Endothelial cell of umbilical vein (primary cell): ENCODE results near the gene ATXN2. TPM values are rescaled to one million over a fixed set of nuclear protein-coding genes. Genes with fewer than 3 reads are reported as not detected.

Experiments
- BruUV-seq: library from RNA; stranded (reverse); fragments of 400-500 nt; replicated peaks from 2 replicates; lab custom pipeline; 2021; lab: Mats Ljungman, UMichigan
- CTCF ChIA-PET: fragments of 300-600, 350-600 bp; sonication (Branson Sonifier 250); formaldehyde crosslinking; loops from one replicate; lab custom pipeline; 2021; ENCODE audit warnings: antibody characterized with exemption, inconsistent platforms; lab: Charles Lee
- POLR2A ChIA-PET: fragments of 300-600, 350-600 bp; sonication (Branson Sonifier 250); formaldehyde crosslinking; loops from one replicate; lab custom pipeline; 2021; ENCODE audit warnings: antibody characterized with exemption, inconsistent platforms; lab: Charles Lee
- DNase-seq: peaks from one replicate; pipeline ENCODE4 v3.0.0-alpha.2; 2011; ENCODE audit warnings: low read depth, low spot score
- FAIRE-seq: peaks from 2 replicates; lab custom pipeline; 2011; peaks lifted over from hg19 to GRCh38; lab: Jason Lieb, UNC
- H2AFZ ChIP-seq: 2 replicates; pipeline ENCODE4 v1.6.0; 2012; ENCODE audit warnings: low read depth, low read length, control low read depth, inconsistent platforms
- H3K27ac ChIP-seq: 2 replicates; pipeline ENCODE4 v1.5.1; 2011; ENCODE audit warnings: low read depth, mild to moderate bottlenecking, control low read depth, low read length, moderate library complexity; ENCODE audit not compliant: insufficient read depth
- H3K27me3 ChIP-seq, 2 experiments: 2 replicates each; pipeline versions ENCODE4 v1.6.0 to v1.6.1; 2011; ENCODE audit warnings: low read length in 2 of 2, mixed read lengths in 1 of 2; ENCODE audit not compliant: control insufficient read depth in 2 of 2, insufficient read depth in 2 of 2
- H3K36me3 ChIP-seq, 2 experiments: 2 replicates in 1 of 2; 3 replicates in 1 of 2; pipeline ENCODE4 v1.5.1; 2011; ENCODE audit warnings: low read length in 2 of 2, mild to moderate bottlenecking in 1 of 2, moderate library complexity in 1 of 2; ENCODE audit not compliant: control insufficient read depth in 2 of 2, insufficient read depth in 2 of 2; ENCODE audit errors: extremely low read depth in 1 of 2
- H3K4me1 ChIP-seq: 3 replicates; pipeline ENCODE4 v1.5.1; 2011; ENCODE audit warnings: mild to moderate bottlenecking, low read length; ENCODE audit not compliant: control insufficient read depth, insufficient read depth; ENCODE audit errors: extremely low read depth
- H3K4me2 ChIP-seq: 2 replicates; pipeline ENCODE4 v1.6.1; 2011; ENCODE audit warnings: low read length, control low read depth, mixed read lengths; ENCODE audit not compliant: insufficient read depth
- H3K4me3 ChIP-seq, 3 experiments: fragments of 200-600 bp in 1 of 3; sonication (generic), shearing (Covaris generic) in 1 of 3; replicated peaks in 1 of 3; 2 replicates each; pipeline ENCODE4 v1.5.1; 2011 to 2016; ENCODE audit warnings: control low read depth in 3 of 3, low read length in 3 of 3, mild to moderate bottlenecking in 2 of 3, inconsistent platforms in 1 of 3, low read depth in 1 of 3, moderate library complexity in 1 of 3; ENCODE audit not compliant: insufficient read depth in 1 of 3
- H3K79me2 ChIP-seq: 2 replicates; pipeline ENCODE4 v1.6.0; 2012; ENCODE audit warnings: low read length, inconsistent platforms; ENCODE audit not compliant: control insufficient read depth, insufficient read depth
- H3K9ac ChIP-seq: replicated peaks from 2 replicates; pipeline ENCODE3; 2011; ENCODE audit warnings: low read length, control low read depth; ENCODE audit not compliant: insufficient read depth; ENCODE audit errors: extremely low read depth
- H3K9me1 ChIP-seq: replicated peaks from 3 replicates; pipeline ENCODE4 v1.6.0; 2011; ENCODE audit warnings: mild to moderate bottlenecking, low read length; ENCODE audit not compliant: control insufficient read depth, insufficient read depth; ENCODE audit errors: extremely low read depth
- H3K9me3 ChIP-seq: replicated peaks from 2 replicates; pipeline ENCODE4 v1.5.1; 2012; ENCODE audit warnings: low read length, inconsistent platforms; ENCODE audit not compliant: control insufficient read depth, insufficient read depth
- H4K20me1 ChIP-seq: replicated peaks from 2 replicates; pipeline ENCODE3; 2011; ENCODE audit warnings: mild to moderate bottlenecking, low read length; ENCODE audit not compliant: control insufficient read depth, insufficient read depth; ENCODE audit errors: extremely low read depth
- EZH2 ChIP-seq: IDR thresholded peaks from 2 replicates; pipeline ENCODE4 v1.6.1; 2012; ENCODE audit warnings: borderline replicate concordance, low read depth, mild to moderate bottlenecking, moderate library complexity, low read length, inconsistent platforms; ENCODE audit not compliant: severe bottlenecking
- FOS ChIP-seq: IDR thresholded peaks from 2 replicates; pipeline ENCODE4 v1.6.1; 2011; ENCODE audit warnings: mild to moderate bottlenecking, low read length, moderate library complexity, borderline replicate concordance; ENCODE audit not compliant: insufficient read depth
- GATA2 ChIP-seq: IDR thresholded peaks from 2 replicates; pipeline ENCODE4 v1.7.0; 2011; ENCODE audit warnings: low read depth, mild to moderate bottlenecking, moderate library complexity, mixed read lengths, low read length; ENCODE audit not compliant: insufficient read length, insufficient read depth
- JUN ChIP-seq: IDR thresholded peaks from 2 replicates; pipeline ENCODE4 v1.6.1; 2011; ENCODE audit warnings: borderline replicate concordance, low read depth; ENCODE audit not compliant: insufficient read length, insufficient read depth
- MYC ChIP-seq: IDR thresholded peaks from one replicate; pipeline ENCODE4 v1.6.1; 2011; ENCODE audit warnings: mild to moderate bottlenecking, low read depth, low read length
- POLR2A ChIP-seq: IDR thresholded peaks from 2 replicates; pipeline ENCODE4 v1.6.1; 2012; ENCODE audit warnings: low read depth, mild to moderate bottlenecking, control low read depth, low read length
- POLR2AphosphoS5 ChIP-seq: IDR thresholded peaks from 2 replicates; pipeline ENCODE4 v1.6.1; 2012; ENCODE audit warnings: low read depth, mild to moderate bottlenecking, control low read depth, low read length, moderate library complexity; ENCODE audit not compliant: insufficient read depth
- dilution Hi-C: fragments of 300-500 bp; cut with MboI; formaldehyde crosslinking; loops from one replicate; pipeline ENCODE4 v1.15.0; 2019; ENCODE audit warnings: low sequenced_read_pairs; ENCODE audit not compliant: extremely low pct_ligation_motif_present
- intact Hi-C: fragments of 100-400 bp; cut with micrococcal nuclease; formaldehyde crosslinking; loops from one replicate; pipeline ENCODE4 v1.10.0; 2022
- polyA plus RNA-seq, 4 experiments: library from polyadenylated mRNA; depleted of rRNA in 3 of 4; stranded (reverse) in 3 of 4; unstranded in 1 of 4; fragments of >200 nt; gene quantifications; 2 replicates each; pipeline versions ENCODE4 v1.2.1 to v1.2.3, GENCODE V29; 2011 to 2012; ENCODE audit warnings: missing spikeins in 1 of 4
- total RNA-seq: library from RNA; stranded (reverse); gene quantifications from 2 replicates; pipeline ENCODE4 v1.2.3, GENCODE V29; 2021
- TF ChIP-seq, protein P1 (sequence below): IDR thresholded peaks from 2 replicates; pipeline ENCODE4 v1.6.1; 2011; ENCODE audit not compliant: insufficient read depth, insufficient read length
- TF ChIP-seq, protein P2 (sequence below), 2 donors: IDR thresholded peaks; 1 replicate in 1 of 2; 2 replicates in 1 of 2; pipeline ENCODE4 v1.5.1; 2011; ENCODE audit warnings: low read length in 2 of 2, mild to moderate bottlenecking in 2 of 2, moderate library complexity in 2 of 2, control low read depth in 1 of 2, inconsistent platforms in 1 of 2, low read depth in 1 of 2; ENCODE audit not compliant: insufficient read depth in 1 of 2; ENCODE audit errors: extremely low read depth in 1 of 2

The ATXN2 gene
- total and polyA plus RNA-seq, 2 donors (not counting 3 experiments of a cell fraction or from before 2014, with no cell fraction given) = 58.9 to 86.7 TPM

DNA sequence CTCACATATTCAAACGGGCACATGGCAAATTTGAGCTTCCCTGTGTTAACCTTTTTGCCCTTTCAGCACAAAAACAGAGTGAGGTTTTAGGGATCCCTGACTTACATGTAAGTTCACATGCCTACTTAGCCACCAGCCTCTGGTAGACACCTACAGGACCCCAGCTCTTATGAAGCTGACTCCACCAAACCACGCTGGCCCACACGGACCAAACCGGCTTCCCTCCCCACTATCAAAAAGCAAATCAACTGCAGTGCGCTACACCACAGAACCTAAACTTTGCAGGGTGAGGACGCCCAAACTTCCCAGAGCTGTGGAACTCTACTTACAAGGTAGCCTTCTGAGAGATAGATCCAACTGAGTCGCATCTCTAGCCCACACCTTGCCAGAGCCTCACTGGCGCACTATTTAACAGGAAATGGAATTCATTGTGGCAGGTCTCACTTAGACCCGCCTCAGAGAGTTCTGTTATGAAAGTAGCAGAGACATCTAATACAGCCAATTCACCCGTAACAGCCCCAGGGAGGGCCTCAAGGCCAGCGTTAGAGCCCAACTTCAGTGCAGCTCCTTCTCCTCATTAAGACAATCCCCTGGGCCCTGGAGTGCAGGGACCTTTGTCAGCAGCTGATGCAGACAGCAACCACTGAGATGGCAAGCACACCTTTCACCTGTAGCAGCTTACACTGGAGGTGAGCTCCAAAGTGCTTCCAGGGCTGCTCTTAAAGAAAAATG lies 144.2 kb downstream of the ATXN2 start:
- intact Hi-C loops = loop anchor here (5.0 kb wide), 1 partner anchor 72 kb away; no protein-coding TSS in a partner anchor
- H4K20me1 ChIP-seq = no peaks in the 10 kb centered on the region
- TF ChIP-seq FOS = no peak
- no peak for TF ChIP-seq MYC
- TF ChIP-seq, protein P1, sequence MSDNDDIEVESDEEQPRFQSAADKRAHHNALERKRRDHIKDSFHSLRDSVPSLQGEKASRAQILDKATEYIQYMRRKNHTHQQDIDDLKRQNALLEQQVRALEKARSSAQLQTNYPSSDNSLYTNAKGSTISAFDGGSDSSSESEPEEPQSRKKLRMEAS = no peak
- no peak for TF ChIP-seq EZH2
- no peak overlapping the region for H3K4me3 ChIP-seq
- dilution Hi-C loops = no loop called here
- H3K9me1 ChIP-seq = no peaks in the 10 kb centered on the region
- ChIA-PET POLR2A (interaction anchor here (0.6 kb wide), 1 partner anchor 58 kb away, joined by 4 read pairs; no protein-coding TSS in a partner anchor), CTCF (interaction anchor here (1.3 to 16.4 kb wide), 3 partner anchors 25 to 86 kb away, joined by 3 to 464 read pairs (median 3); no protein-coding TSS in a partner anchor)
- H3K4me1 ChIP-seq = peaks cover 7% of the 10 kb centered on the region
- H3K27ac ChIP-seq = no peak overlapping the region
- no peaks in the 10 kb centered on the region for H3K27me3 ChIP-seq
- no peak overlapping the region for H2AFZ ChIP-seq
- H3K9me3 ChIP-seq = no peaks in the 10 kb centered on the region
- H3K9ac ChIP-seq = no peak overlapping the region
- BruUV-seq = no TSS peak
- no peak for FAIRE-seq
- no peak overlapping the region for H3K4me2 ChIP-seq
- H3K79me2 ChIP-seq = peaks cover 3% of the 10 kb centered on the region
- H3K36me3 ChIP-seq = peaks cover 10 to 40% of the 10 kb centered on the region in 2 experiments
- no peak for DNase-seq

DNA sequence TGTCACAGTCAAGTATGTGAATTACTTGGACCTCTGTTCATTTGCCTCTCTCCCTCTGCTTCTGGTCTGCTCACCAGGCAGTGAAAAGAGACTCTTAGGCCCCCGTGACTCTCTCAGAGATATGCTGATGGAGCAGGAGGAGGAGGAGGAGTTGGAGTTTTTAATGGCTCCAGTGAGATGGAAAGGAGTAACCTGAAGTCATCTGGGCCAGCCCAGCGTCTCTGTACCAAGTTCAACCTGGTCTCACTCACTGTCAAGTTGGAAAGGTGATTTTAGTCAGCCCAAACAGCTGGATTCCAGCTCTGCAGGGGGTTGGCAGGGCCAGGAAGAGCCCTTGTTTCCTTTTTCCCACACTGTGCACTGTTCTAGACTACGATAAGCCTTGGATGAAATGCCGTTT lies 144.8 kb downstream of the ATXN2 start:
- intact Hi-C loops = loop anchor here (5.0 kb wide), 1 partner anchor 73 kb away; no protein-coding TSS in a partner anchor
- Histone ChIP-seq H2AFZ (no peak overlapping the region), H4K20me1 (no peaks in the 10 kb centered on the region)

More for the DNA sequence above, 144.8 kb downstream of the ATXN2 start:
- TF ChIP-seq GATA2 (no peak), MYC (no peak), JUN (no peak), EZH2 (no peak), POLR2A (no peak), POLR2AphosphoS5 (no peak), FOS (no peak)
- TF ChIP-seq, protein P2, sequence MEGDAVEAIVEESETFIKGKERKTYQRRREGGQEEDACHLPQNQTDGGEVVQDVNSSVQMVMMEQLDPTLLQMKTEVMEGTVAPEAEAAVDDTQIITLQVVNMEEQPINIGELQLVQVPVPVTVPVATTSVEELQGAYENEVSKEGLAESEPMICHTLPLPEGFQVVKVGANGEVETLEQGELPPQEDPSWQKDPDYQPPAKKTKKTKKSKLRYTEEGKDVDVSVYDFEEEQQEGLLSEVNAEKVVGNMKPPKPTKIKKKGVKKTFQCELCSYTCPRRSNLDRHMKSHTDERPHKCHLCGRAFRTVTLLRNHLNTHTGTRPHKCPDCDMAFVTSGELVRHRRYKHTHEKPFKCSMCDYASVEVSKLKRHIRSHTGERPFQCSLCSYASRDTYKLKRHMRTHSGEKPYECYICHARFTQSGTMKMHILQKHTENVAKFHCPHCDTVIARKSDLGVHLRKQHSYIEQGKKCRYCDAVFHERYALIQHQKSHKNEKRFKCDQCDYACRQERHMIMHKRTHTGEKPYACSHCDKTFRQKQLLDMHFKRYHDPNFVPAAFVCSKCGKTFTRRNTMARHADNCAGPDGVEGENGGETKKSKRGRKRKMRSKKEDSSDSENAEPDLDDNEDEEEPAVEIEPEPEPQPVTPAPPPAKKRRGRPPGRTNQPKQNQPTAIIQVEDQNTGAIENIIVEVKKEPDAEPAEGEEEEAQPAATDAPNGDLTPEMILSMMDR (IDR thresholded peaks at IDR 0.05; ENCODE audit: extremely low read depth in 1 of 2, insufficient read depth in 1 of 2, low read depth in 1 of 2, low read length in 2 of 2) = no peak
- TF ChIP-seq, protein P1 = no peak
- Histone ChIP-seq H3K4me3 (no peak overlapping the region), H3K4me1 (peaks cover 7% of the 10 kb centered on the region), H3K36me3 (peaks cover 9 to 40% of the 10 kb centered on the region in 2 experiments), H3K27ac (no peak overlapping the region), H3K79me2 (peaks cover 3% of the 10 kb centered on the region), H3K9ac (no peak overlapping the region), H3K9me1 (no peaks in the 10 kb centered on the region), H3K27me3 (no peaks in the 10 kb centered on the region), H3K9me3 (no peaks in the 10 kb centered on the region), H3K4me2 (no peak overlapping the region)
- BruUV-seq = no TSS peak
- ChIA-PET POLR2A (interaction anchor here (0.6 kb wide), 1 partner anchor 57 kb away, joined by 4 read pairs; no protein-coding TSS in a partner anchor), CTCF (interaction anchor here (1.3 to 16.4 kb wide), 2 partner anchors 26 to 56 kb away, joined by 3 to 464 read pairs; no protein-coding TSS in a partner anchor)
- FAIRE-seq (no peak), DNase-seq (no peak)
- dilution Hi-C loops = no loop called here
